ENCODE measurements around the gene ARMC6. TPM values are rescaled to one million over a fixed set of nuclear protein-coding genes. Genes with fewer than 3 reads are reported as not detected.
A peak's percentile ranks its signal among the peaks of the same experiment; 100 is the strongest.

Gene ARMC6
- total and polyA plus RNA-seq, 2 of the 13 experiments (the other 11 are each of a cell fraction or from before 2014, with no cell fraction given), result 16.2 to 36.8 TPM

- TF ChIP-seq ZFP1 (CRISPR knock-in tag; IDR thresholded peaks at IDR 0.05) (no peak), ZNF44 (CRISPR knock-in tag; IDR thresholded peaks at IDR 0.05) (peak; percentile 70), ZNF740 (CRISPR knock-in tag; IDR thresholded peaks at IDR 0.05) (peak; percentile 83; the same call in 1 of the 2 replicates), ETV6 (CRISPR knock-in tag; conservative IDR thresholded peaks at IDR 0.05) (no peak; the same call in 1 of the 2 replicates), SOX5 (CRISPR knock-in tag; IDR thresholded peaks at IDR 0.05; ENCODE audit: borderline replicate concordance) (peak; percentile 35), HDAC2 (CRISPR knock-in tag; IDR thresholded peaks at IDR 0.05) (peak; percentile 67), TSC22D2 (CRISPR knock-in tag; IDR thresholded peaks at IDR 0.05; ENCODE audit: borderline replicate concordance) (no peak; the same call in 1 of the 2 replicates), ZNF776 (CRISPR knock-in tag; IDR thresholded peaks at IDR 0.05) (peak; percentile 88; the same call in 1 of the 2 replicates), CBX1 (IDR thresholded peaks at IDR 0.05; ENCODE audit: low read depth) (peak; percentile 71), SAFB2 (CRISPR knock-in tag; IDR thresholded peaks at IDR 0.05; ENCODE audit: borderline replicate concordance, low read depth) (peak; percentile 87; the same call in 1 of the 2 replicates), ZNF777 (CRISPR knock-in tag; IDR thresholded peaks at IDR 0.05) (0 out of 2 replicates have a peak, but pooled peaks have one; percentile 58), NRL (CRISPR knock-in tag; IDR thresholded peaks at IDR 0.05; ENCODE audit: borderline replicate concordance) (peak; percentile 86; the same call in 1 of the 2 replicates), ZXDC (CRISPR knock-in tag; IDR thresholded peaks at IDR 0.05) (peak; percentile 78; the same call in 1 of the 2 replicates), SALL2 (CRISPR knock-in tag; IDR thresholded peaks at IDR 0.05) (no peak; the same call in none of the 2 replicates), ZNF33B (CRISPR knock-in tag; IDR thresholded peaks at IDR 0.05) (peak; percentile 95), TOE1 (CRISPR knock-in tag; IDR thresholded peaks at IDR 0.05) (0 out of 2 replicates have a peak, but pooled peaks have one; percentile 29)
- TF ChIP-seq, protein P1, sequence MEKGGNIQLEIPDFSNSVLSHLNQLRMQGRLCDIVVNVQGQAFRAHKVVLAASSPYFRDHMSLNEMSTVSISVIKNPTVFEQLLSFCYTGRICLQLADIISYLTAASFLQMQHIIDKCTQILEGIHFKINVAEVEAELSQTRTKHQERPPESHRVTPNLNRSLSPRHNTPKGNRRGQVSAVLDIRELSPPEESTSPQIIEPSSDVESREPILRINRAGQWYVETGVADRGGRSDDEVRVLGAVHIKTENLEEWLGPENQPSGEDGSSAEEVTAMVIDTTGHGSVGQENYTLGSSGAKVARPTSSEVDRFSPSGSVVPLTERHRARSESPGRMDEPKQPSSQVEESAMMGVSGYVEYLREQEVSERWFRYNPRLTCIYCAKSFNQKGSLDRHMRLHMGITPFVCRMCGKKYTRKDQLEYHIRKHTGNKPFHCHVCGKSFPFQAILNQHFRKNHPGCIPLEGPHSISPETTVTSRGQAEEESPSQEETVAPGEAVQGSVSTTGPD (CRISPR knock-in tag; IDR thresholded peaks at IDR 0.05), result no peak
- TF ChIP-seq, protein P2, sequence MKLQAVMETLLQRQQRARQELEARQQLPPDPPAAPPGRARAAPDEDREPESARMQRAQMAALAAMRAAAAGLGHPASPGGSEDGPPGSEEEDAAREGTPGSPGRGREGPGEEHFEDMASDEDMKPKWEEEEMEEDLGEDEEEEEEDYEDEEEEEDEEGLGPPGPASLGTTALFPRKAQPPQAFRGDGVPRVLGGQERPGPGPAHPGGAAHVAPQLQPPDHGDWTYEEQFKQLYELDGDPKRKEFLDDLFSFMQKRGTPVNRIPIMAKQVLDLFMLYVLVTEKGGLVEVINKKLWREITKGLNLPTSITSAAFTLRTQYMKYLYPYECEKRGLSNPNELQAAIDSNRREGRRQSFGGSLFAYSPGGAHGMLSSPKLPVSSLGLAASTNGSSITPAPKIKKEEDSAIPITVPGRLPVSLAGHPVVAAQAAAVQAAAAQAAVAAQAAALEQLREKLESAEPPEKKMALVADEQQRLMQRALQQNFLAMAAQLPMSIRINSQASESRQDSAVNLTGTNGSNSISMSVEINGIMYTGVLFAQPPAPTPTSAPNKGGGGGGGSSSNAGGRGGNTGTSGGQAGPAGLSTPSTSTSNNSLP (IDR thresholded peaks at IDR 0.05; ENCODE audit: low read depth, low read length), result no peak
- TF ChIP-seq, protein P3, sequence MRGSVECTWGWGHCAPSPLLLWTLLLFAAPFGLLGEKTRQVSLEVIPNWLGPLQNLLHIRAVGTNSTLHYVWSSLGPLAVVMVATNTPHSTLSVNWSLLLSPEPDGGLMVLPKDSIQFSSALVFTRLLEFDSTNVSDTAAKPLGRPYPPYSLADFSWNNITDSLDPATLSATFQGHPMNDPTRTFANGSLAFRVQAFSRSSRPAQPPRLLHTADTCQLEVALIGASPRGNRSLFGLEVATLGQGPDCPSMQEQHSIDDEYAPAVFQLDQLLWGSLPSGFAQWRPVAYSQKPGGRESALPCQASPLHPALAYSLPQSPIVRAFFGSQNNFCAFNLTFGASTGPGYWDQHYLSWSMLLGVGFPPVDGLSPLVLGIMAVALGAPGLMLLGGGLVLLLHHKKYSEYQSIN (CRISPR knock-in tag; IDR thresholded peaks at IDR 0.05; ENCODE audit: borderline replicate concordance), result no peak
These were observed at the start of gene ARMC6, which contains the start of gene SUGP2 (continued) for GRCh38 chr19:19033426-19034203.

Measured in HepG2 (cell line).